Stromal cell of bone marrow (primary cell): ENCODE measurements around the gene ZNF296.

Source experiments
- DNase-seq: peaks from one replicate; pipeline ENCODE4 v3.0.0-alpha.2; 2012; ENCODE audit warnings: low read depth

ZNF296 gene

GRCh38 chr19:45082170-45082569 lies 5.9 kb upstream of the ZNF296 start:
- no peak for DNase-seq

GRCh38 chr19:45079911-45080370 lies 3.7 kb upstream of the ZNF296 start:
- no peak for DNase-seq

- peak; percentile 37 for DNase-seq
These were observed 3.0 kb upstream of the ZNF296 start, which contains the start of gene GEMIN7 for GRCh38 chr19:45079063-45079910. TSS of gene GEMIN7 (plus strand) at chr19:45079260. CDS start at chr19:45090115, 10,855 bp downstream.

GRCh38 chr19:45078390-45079062 lies 2.2 kb upstream of the ZNF296 start:
- no peak for DNase-seq

- DNase-seq: no peak
These were observed 813 bp upstream of the ZNF296 start for GRCh38 chr19:45076851-45077730.

GRCh38 chr19:45075301-45076028 lies 813 bp downstream of the ZNF296 start:
- DNase-seq: no peak

GRCh38 chr19:45074744-45075300 lies 1.5 kb downstream of the ZNF296 start:
- no peak for DNase-seq

- DNase-seq: no peak
These were observed 4.1 kb downstream of the ZNF296 start for GRCh38 chr19:45071969-45072790.

- no peak for DNase-seq
These were observed 4.7 kb downstream of the ZNF296 start for GRCh38 chr19:45071545-45071938.

GRCh38 chr19:45070861-45071544 lies 5.3 kb downstream of the ZNF296 start:
- no peak for DNase-seq

GRCh38 chr19:45070214-45070613 lies 6.1 kb downstream of the ZNF296 start:
- no peak for DNase-seq

- DNase-seq: no peak
These were observed 7.2 kb downstream of the ZNF296 start for GRCh38 chr19:45069056-45069455.

- DNase-seq: no peak
These were observed 8.2 kb downstream of the ZNF296 start for GRCh38 chr19:45068041-45068440.

GRCh38 chr19:45066921-45067661 lies 9.2 kb downstream of the ZNF296 start:
- no peak for DNase-seq

GRCh38 chr19:45063851-45064801 lies 12.2 kb downstream of the ZNF296 start:
- DNase-seq: no peak

- no peak for DNase-seq
These were observed 14.3 kb downstream of the ZNF296 start for GRCh38 chr19:45061965-45062364.

- peak; percentile 48 for DNase-seq
These were observed 16.9 kb downstream of the ZNF296 start for GRCh38 chr19:45059258-45059965.
